C4-2B (cell line): ENCODE data around the gene AKR7A2.

Experiments used
- H3K27ac ChIP-seq: fragments of 450-650 bp; 2 replicates; pipeline ENCODE4 v1.5.1; 2017
- CTCF ChIP-seq: fragments of 450-650 bp; conservative IDR thresholded peaks from 2 replicates; pipeline ENCODE4 v1.5.1; 2017; ENCODE audit warnings: mild to moderate bottlenecking
- ZFX ChIP-seq: fragments of 450-650 bp; IDR thresholded peaks from 2 replicates; pipeline ENCODE4 v1.6.1; 2017

The AKR7A2 gene

GRCh38 chr1:19329188-19329587 lies 17.2 kb upstream of the AKR7A2 start:
- H3K27ac ChIP-seq: no peak overlapping the region
- no peak for TF ChIP-seq ZFX
- TF ChIP-seq CTCF: no peak

GRCh38 chr1:19328486-19328885 lies 16.5 kb upstream of the AKR7A2 start:
- TF ChIP-seq CTCF: no peak
- no peak for TF ChIP-seq ZFX
- no peak overlapping the region for H3K27ac ChIP-seq

- TF ChIP-seq CTCF: no peak
- TF ChIP-seq ZFX: no peak
Observed at GRCh38 chr1:19327736-19328135, 15.8 kb upstream of the AKR7A2 start.

GRCh38 chr1:19327301-19327700 lies 15.4 kb upstream of the AKR7A2 start:
- no peak for TF ChIP-seq CTCF
- TF ChIP-seq ZFX: no peak
- no peak overlapping the region for H3K27ac ChIP-seq

More at GRCh38 chr1:19327736-19328135, 15.8 kb upstream of the AKR7A2 start:
- no peak overlapping the region for H3K27ac ChIP-seq

GRCh38 chr1:19326748-19327065 lies 14.8 kb upstream of the AKR7A2 start:
- H3K27ac ChIP-seq: no peak overlapping the region
- TF ChIP-seq ZFX (no peak), CTCF (no peak)

GRCh38 chr1:19325958-19326747 lies 14.2 kb upstream of the AKR7A2 start:
- TF ChIP-seq CTCF: no peak
- H3K27ac ChIP-seq: no peak overlapping the region

- no peak overlapping the region for H3K27ac ChIP-seq
- TF ChIP-seq ZFX: no peak
- no peak for TF ChIP-seq CTCF
Observed at GRCh38 chr1:19325368-19325957, 13.5 kb upstream of the AKR7A2 start.
